PC-9 (cell line): ENCODE data around the gene ZDHHC7. TPM values are rescaled to one million over a fixed set of nuclear protein-coding genes. Genes with fewer than 3 reads are reported as not detected.

Source experiments
- BruUV-seq: library from RNA; stranded (reverse); fragments of 400-500 nt; replicated peaks from 2 replicates; lab custom pipeline; 2021; lab: Mats Ljungman, UMichigan
- CTCF ChIA-PET: fragments of 300-600 bp; sonication (Branson Sonifier 250); formaldehyde crosslinking; loops from one replicate; lab custom pipeline; 2022; ENCODE audit warnings: antibody characterized with exemption; lab: Charles Lee
- POLR2A ChIA-PET: fragments of 300-600 bp; sonication (Branson Sonifier 250); formaldehyde crosslinking; loops from one replicate; lab custom pipeline; 2022; ENCODE audit warnings: antibody characterized with exemption; ENCODE audit not compliant: unreplicated experiment; lab: Charles Lee
- DNase-seq, 2 experiments: peaks; one replicate each; pipeline versions ENCODE4 v3.0.0 to v3.0.0-alpha.2; 2015 to 2022; ENCODE audit warnings: mixed read lengths in 1 of 2
- H2AFZ ChIP-seq: fragments of 200-600 bp; sonication (generic); 2 replicates; pipeline ENCODE4 v1.8.1; 2017; ENCODE audit warnings: antibody characterized with exemption
- H3F3A ChIP-seq: fragments of 200-600 bp; sonication (generic); 2 replicates; pipeline ENCODE4 v1.8.1; 2017; ENCODE audit warnings: antibody characterized with exemption, mild to moderate bottlenecking, low read depth; ENCODE audit not compliant: insufficient read depth
- H3K27ac ChIP-seq: fragments of 200-600 bp; sonication (generic); 2 replicates; pipeline ENCODE4 v1.6.1; 2016; ENCODE audit warnings: mixed run types
- H3K27me3 ChIP-seq: fragments of 200-600 bp; sonication (generic); 2 replicates; pipeline ENCODE4 v1.6.1; 2016; ENCODE audit warnings: low read depth, mixed run types; ENCODE audit not compliant: insufficient read depth
- H3K36me3 ChIP-seq: fragments of 200-600 bp; sonication (generic); 2 replicates; pipeline ENCODE4 v1.6.1; 2016; ENCODE audit warnings: low read depth, mixed run types
- H3K4me1 ChIP-seq: fragments of 200-600 bp; sonication (generic); replicated peaks from 2 replicates; pipeline ENCODE4 v1.6.1; 2016; ENCODE audit warnings: mixed run types; ENCODE audit not compliant: insufficient read depth
- H3K4me2 ChIP-seq: fragments of 200-600 bp; sonication (generic); 2 replicates; pipeline ENCODE4 v1.6.1; 2017; ENCODE audit warnings: mixed run types
- H3K4me3 ChIP-seq: fragments of 200-600 bp; sonication (generic); 2 replicates; pipeline ENCODE4 v1.6.1; 2016; ENCODE audit warnings: mixed run types
- H3K79me2 ChIP-seq: fragments of 200-600 bp; sonication (generic); 2 replicates; pipeline ENCODE4 v1.6.1; 2017; ENCODE audit warnings: low read depth, mixed run types
- H3K9me2 ChIP-seq: fragments of 200-600 bp; sonication (generic); 2 replicates; pipeline ENCODE4 v1.8.1; 2017; ENCODE audit warnings: mild to moderate bottlenecking; ENCODE audit not compliant: insufficient read depth
- H3K9me3 ChIP-seq: fragments of 200-600 bp; sonication (generic); 2 replicates; pipeline ENCODE4 v1.8.1; 2016; ENCODE audit warnings: low read depth; ENCODE audit not compliant: insufficient read depth
- H4K20me1 ChIP-seq: fragments of 200-600 bp; sonication (generic); 2 replicates; pipeline ENCODE4 v1.8.1; 2017; ENCODE audit not compliant: insufficient read depth
- EZH2 ChIP-seq: fragments of 200-600 bp; sonication (generic); IDR thresholded peaks from 2 replicates; pipeline ENCODE4 v1.8.0; 2017; ENCODE audit warnings: antibody characterized with exemption, low read depth
- intact Hi-C: fragments of 100-400 bp; cut with micrococcal nuclease; formaldehyde crosslinking; loops from one replicate; pipeline ENCODE4 v1.10.0; 2022; ENCODE audit not compliant: unreplicated experiment
- total RNA-seq: library from RNA; stranded (reverse); gene quantifications from 2 replicates; pipeline ENCODE4 v1.2.3, GENCODE V29; 2021
- TF ChIP-seq, protein P1 (sequence below): fragments of 200-600 bp; sonication (generic); conservative IDR thresholded peaks from 2 replicates; pipeline ENCODE4 v1.6.1; 2017; ENCODE audit warnings: mixed run types, antibody characterized with exemption, mild to moderate bottlenecking, moderate library complexity

ZDHHC7 gene
- total RNA-seq, 1 experiment from 2014 or later, result 79.3 TPM

GRCh38 chr16:85017633-85018032 is 6.3 kb upstream of the ZDHHC7 start:
- TF ChIP-seq, protein P1, sequence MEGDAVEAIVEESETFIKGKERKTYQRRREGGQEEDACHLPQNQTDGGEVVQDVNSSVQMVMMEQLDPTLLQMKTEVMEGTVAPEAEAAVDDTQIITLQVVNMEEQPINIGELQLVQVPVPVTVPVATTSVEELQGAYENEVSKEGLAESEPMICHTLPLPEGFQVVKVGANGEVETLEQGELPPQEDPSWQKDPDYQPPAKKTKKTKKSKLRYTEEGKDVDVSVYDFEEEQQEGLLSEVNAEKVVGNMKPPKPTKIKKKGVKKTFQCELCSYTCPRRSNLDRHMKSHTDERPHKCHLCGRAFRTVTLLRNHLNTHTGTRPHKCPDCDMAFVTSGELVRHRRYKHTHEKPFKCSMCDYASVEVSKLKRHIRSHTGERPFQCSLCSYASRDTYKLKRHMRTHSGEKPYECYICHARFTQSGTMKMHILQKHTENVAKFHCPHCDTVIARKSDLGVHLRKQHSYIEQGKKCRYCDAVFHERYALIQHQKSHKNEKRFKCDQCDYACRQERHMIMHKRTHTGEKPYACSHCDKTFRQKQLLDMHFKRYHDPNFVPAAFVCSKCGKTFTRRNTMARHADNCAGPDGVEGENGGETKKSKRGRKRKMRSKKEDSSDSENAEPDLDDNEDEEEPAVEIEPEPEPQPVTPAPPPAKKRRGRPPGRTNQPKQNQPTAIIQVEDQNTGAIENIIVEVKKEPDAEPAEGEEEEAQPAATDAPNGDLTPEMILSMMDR, result no peak
- TF ChIP-seq EZH2, result no peak
- Histone ChIP-seq H3K27ac (no peak overlapping the region), H3K79me2 (no peaks in the 10 kb centered on the region), H3K4me3 (no peak overlapping the region), H4K20me1 (no peaks in the 10 kb centered on the region), H3K4me1 (peaks cover 19% of the 10 kb centered on the region; the same call in 1 of the 2 replicates), H2AFZ (no peak overlapping the region), H3K27me3 (no peaks in the 10 kb centered on the region), H3K9me3 (no peaks in the 10 kb centered on the region), H3K4me2 (no peak overlapping the region), H3F3A (peaks cover 13% of the 10 kb centered on the region; the same call in 1 of the 2 replicates), H3K36me3 (no peaks in the 10 kb centered on the region), H3K9me2 (no peaks in the 10 kb centered on the region)
- BruUV-seq, result no TSS peak
- intact Hi-C loops, result loop anchor here (1.0 kb wide), 1 partner anchor 9 kb away; no protein-coding TSS in a partner anchor
- POLR2A ChIA-PET, result no interaction called here
- CTCF ChIA-PET, result no interaction called here
- DNase-seq, result no peak

DNA sequence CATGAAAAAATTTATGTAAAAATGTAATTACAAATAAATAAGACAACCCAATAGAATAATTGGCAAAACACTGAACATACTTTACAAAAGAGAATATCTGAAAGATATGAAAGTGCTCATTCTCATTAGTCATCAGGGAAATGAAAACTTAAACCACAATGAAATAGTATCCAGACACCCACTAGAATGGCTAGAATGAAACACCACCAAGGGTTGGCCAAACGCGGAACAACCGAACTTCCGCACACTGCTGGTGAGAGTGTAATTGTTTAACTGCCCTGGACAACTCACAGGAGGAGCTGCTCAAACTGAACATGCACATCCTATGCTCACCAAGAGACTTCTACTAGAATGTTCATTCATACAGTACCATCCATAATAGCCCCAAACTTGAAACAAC is 5.8 kb upstream of the ZDHHC7 start:
- Histone ChIP-seq H3K4me1 (peaks cover 22% of the 10 kb centered on the region; the same call in 1 of the 2 replicates), H3F3A (peaks cover 13% of the 10 kb centered on the region; the same call in 1 of the 2 replicates), H3K9me3 (no peaks in the 10 kb centered on the region), H3K9me2 (no peaks in the 10 kb centered on the region), H3K4me2 (no peak overlapping the region), H3K4me3 (no peak overlapping the region), H3K27ac (no peak overlapping the region), H3K27me3 (no peaks in the 10 kb centered on the region), H3K36me3 (no peaks in the 10 kb centered on the region), H2AFZ (no peak overlapping the region), H3K79me2 (no peaks in the 10 kb centered on the region), H4K20me1 (no peaks in the 10 kb centered on the region)
- ChIA-PET CTCF (no interaction called here), POLR2A (no interaction called here)
- TF ChIP-seq, protein P1, result no peak
- TF ChIP-seq EZH2, result no peak
- intact Hi-C loops, result loop anchor here (1.0 kb wide), 1 partner anchor 9 kb away; no protein-coding TSS in a partner anchor
- DNase-seq, result no peak
- no TSS peak for BruUV-seq

DNA sequence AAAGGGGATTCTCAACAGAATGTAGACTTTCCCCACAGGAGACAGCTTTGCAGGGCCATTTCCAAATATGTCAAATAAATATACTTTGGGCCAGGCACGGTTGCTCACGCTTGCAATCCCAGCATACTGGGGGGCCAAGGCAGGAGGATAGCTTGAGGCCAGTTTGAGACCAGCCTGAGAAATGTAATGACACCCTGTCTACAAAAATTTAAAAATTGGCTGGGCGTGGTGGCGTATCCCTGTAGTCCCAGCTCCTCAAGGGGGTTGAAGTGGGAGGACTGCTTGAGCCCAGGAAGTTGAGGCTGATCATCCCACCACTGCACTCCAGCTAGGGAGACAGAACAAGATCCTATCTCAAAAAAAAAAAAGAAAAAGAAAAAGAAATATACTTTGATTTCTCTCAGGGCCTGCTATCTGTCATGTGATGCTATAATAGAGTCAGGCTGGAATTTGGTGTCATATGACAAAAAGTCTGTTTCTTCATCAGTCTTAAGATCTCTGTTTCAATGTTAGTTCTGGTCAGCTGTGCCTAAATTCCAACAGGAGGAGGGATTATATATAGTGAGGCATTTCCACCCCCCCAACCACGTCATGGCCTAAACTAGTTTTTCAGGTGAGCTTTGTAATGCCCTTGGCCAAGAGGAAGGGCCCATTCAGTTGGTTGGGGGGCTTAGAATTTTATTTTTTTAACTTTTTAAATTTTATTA is 4.3 kb upstream of the ZDHHC7 start:
- peaks cover 4% of the 10 kb centered on the region for H3K79me2 ChIP-seq
- ChIA-PET POLR2A (interaction anchor here (0.7 kb wide), 1 partner anchor 641 kb away, joined by 3 read pairs; no protein-coding TSS in a partner anchor), CTCF (no interaction called here)
- H3K36me3 ChIP-seq, result no peaks in the 10 kb centered on the region
- TF ChIP-seq, protein P1, result no peak
- no peak for TF ChIP-seq EZH2
- H2AFZ ChIP-seq, result no peak overlapping the region
- no peaks in the 10 kb centered on the region for H3K9me3 ChIP-seq
- H3F3A ChIP-seq, result peaks cover 13% of the 10 kb centered on the region; the same call in 1 of the 2 replicates
- H3K27ac ChIP-seq, result no peak overlapping the region
- no TSS peak for BruUV-seq
- no peak overlapping the region for H3K4me2 ChIP-seq
- peak in 1 of 2 experiments; percentile 64 for DNase-seq
- H3K4me1 ChIP-seq, result peaks cover 25% of the 10 kb centered on the region; the same call in 1 of the 2 replicates
- H4K20me1 ChIP-seq, result no peaks in the 10 kb centered on the region
- no peaks in the 10 kb centered on the region for H3K9me2 ChIP-seq
- intact Hi-C loops, result no loop called here
- no peaks in the 10 kb centered on the region for H3K27me3 ChIP-seq
- no peak overlapping the region for H3K4me3 ChIP-seq
